OCI-LY1 (cell line): ENCODE measurements around the gene FNDC3A.

ENCODE experiments used
- H2AFZ ChIP-seq: fragments of 200-600 bp; sonication (generic), shearing (Covaris generic); 2 replicates; pipeline ENCODE4 v1.6.0; 2014; ENCODE audit warnings: antibody characterized with exemption, mild to moderate bottlenecking, low read length
- H3F3A ChIP-seq: fragments of 200-600 bp; sonication (generic), shearing (Covaris generic); 2 replicates; pipeline ENCODE4 v1.6.0; 2014; ENCODE audit warnings: mild to moderate bottlenecking, antibody characterized with exemption, low read length, moderate library complexity; ENCODE audit not compliant: insufficient read depth
- H3K27ac ChIP-seq: fragments of 200-600 bp; sonication (generic); 2 replicates; pipeline ENCODE4 v1.5.1; 2014; ENCODE audit warnings: low read length, mixed run types, mild to moderate bottlenecking, low read depth; ENCODE audit not compliant: poor library complexity, severe bottlenecking
- H3K27me3 ChIP-seq: fragments of 200-600 bp; sonication (generic); 2 replicates; pipeline ENCODE4 v1.6.0; 2014; ENCODE audit warnings: antibody characterized with exemption, mild to moderate bottlenecking, low read length, moderate library complexity; ENCODE audit not compliant: insufficient read depth
- H3K36me3 ChIP-seq: fragments of 200-600 bp; sonication (generic); 2 replicates; pipeline ENCODE4 v1.6.1; 2014; ENCODE audit warnings: mild to moderate bottlenecking, antibody characterized with exemption, low read length, moderate library complexity, mixed read lengths; ENCODE audit not compliant: insufficient read depth
- H3K4me1 ChIP-seq: fragments of 200-600 bp; sonication (generic); 2 replicates; pipeline ENCODE4 v1.5.1; 2014; ENCODE audit warnings: mild to moderate bottlenecking, low read length, moderate library complexity; ENCODE audit not compliant: insufficient read depth, severe bottlenecking
- H3K4me2 ChIP-seq: fragments of 200-600 bp; sonication (generic), shearing (Covaris generic); 2 replicates; pipeline ENCODE4 v1.6.1; 2014; ENCODE audit warnings: low read length
- H3K4me3 ChIP-seq: fragments of 200-600 bp; sonication (generic); 2 replicates; pipeline ENCODE4 v1.5.1; 2014; ENCODE audit warnings: low read length, low read depth, mild to moderate bottlenecking, mixed read lengths; ENCODE audit not compliant: poor library complexity, severe bottlenecking
- H3K79me2 ChIP-seq: fragments of 200-600 bp; shearing (Covaris generic); 2 replicates; pipeline ENCODE4 v1.6.1; 2016; ENCODE audit warnings: mixed run types, low read length, mixed read lengths; ENCODE audit not compliant: insufficient read depth
- H3K9ac ChIP-seq: fragments of 200-600 bp; sonication (generic), shearing (Covaris generic); 2 replicates; pipeline ENCODE4 v1.6.1; 2014; ENCODE audit warnings: mild to moderate bottlenecking, low read length, mixed read lengths
- H3K9me2 ChIP-seq: fragments of 200-600 bp; sonication (generic), shearing (Covaris generic); 2 replicates; pipeline ENCODE4 v1.6.1; 2014; ENCODE audit warnings: low read depth, mild to moderate bottlenecking, low read length, mixed read lengths
- H3K9me3 ChIP-seq: fragments of 200-600 bp; shearing (Covaris generic); 2 replicates; pipeline ENCODE4 v1.6.1; 2014; ENCODE audit warnings: low read length, mixed read lengths
- H4K20me1 ChIP-seq: fragments of 200-600 bp; sonication (generic), shearing (Covaris generic); 2 replicates; pipeline ENCODE4 v1.6.0; 2016; ENCODE audit warnings: mild to moderate bottlenecking, low read length; ENCODE audit not compliant: insufficient read depth
- EZH2 ChIP-seq: fragments of 200-600 bp; sonication (generic), shearing (Covaris generic); IDR thresholded peaks from 2 replicates; pipeline ENCODE4 v1.8.0; 2017; ENCODE audit warnings: borderline replicate concordance, mixed run types, mild to moderate bottlenecking, antibody characterized with exemption, low read length, moderate library complexity, mixed read lengths
- TF ChIP-seq, protein P1 (sequence below): fragments of 200-600 bp; sonication (generic), shearing (Covaris generic); IDR thresholded peaks from 2 replicates; pipeline ENCODE4 v1.5.1; 2017; ENCODE audit warnings: mild to moderate bottlenecking, antibody characterized with exemption, low read length, moderate library complexity, mixed read lengths

Gene FNDC3A

DNA sequence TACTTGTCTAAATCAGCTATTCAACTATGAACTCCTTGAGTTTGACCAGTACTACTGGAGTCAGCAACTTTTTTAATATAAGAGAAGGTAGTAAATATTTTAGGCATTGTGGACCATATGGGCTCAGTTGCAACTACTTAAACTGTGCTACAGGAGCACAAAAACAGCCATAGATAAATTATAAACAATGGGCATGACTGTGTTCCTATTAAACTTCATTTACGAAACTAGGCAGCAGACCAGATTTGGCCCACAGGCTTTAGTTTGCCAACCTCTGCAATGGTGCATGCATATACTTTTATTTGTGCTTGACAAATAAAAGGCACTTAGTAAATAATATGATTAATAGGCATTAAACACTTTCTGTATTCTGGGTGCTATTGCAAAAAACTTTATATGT lies 7.6 kb downstream of the FNDC3A start:
- Histone ChIP-seq H3K27ac (no peak overlapping the region), H4K20me1 (no peaks in the 10 kb centered on the region), H3F3A (0 out of 2 replicates have a peak, but pooled peaks cover 2% of the 10 kb centered on the region), H3K4me1 (peaks cover 17% of the 10 kb centered on the region), H3K9ac (no peak overlapping the region), H3K79me2 (peaks cover 7% of the 10 kb centered on the region; the same call in 1 of the 2 replicates), H3K4me2 (no peak overlapping the region), H3K9me3 (0 out of 2 replicates have a peak, but pooled peaks cover 2% of the 10 kb centered on the region), H3K4me3 (no peak overlapping the region), H3K27me3 (no peaks in the 10 kb centered on the region), H3K9me2 (no peaks in the 10 kb centered on the region), H2AFZ (no peak overlapping the region), H3K36me3 (no peaks in the 10 kb centered on the region)
- TF ChIP-seq, protein P1, sequence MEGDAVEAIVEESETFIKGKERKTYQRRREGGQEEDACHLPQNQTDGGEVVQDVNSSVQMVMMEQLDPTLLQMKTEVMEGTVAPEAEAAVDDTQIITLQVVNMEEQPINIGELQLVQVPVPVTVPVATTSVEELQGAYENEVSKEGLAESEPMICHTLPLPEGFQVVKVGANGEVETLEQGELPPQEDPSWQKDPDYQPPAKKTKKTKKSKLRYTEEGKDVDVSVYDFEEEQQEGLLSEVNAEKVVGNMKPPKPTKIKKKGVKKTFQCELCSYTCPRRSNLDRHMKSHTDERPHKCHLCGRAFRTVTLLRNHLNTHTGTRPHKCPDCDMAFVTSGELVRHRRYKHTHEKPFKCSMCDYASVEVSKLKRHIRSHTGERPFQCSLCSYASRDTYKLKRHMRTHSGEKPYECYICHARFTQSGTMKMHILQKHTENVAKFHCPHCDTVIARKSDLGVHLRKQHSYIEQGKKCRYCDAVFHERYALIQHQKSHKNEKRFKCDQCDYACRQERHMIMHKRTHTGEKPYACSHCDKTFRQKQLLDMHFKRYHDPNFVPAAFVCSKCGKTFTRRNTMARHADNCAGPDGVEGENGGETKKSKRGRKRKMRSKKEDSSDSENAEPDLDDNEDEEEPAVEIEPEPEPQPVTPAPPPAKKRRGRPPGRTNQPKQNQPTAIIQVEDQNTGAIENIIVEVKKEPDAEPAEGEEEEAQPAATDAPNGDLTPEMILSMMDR: no peak
- TF ChIP-seq EZH2: no peak

DNA sequence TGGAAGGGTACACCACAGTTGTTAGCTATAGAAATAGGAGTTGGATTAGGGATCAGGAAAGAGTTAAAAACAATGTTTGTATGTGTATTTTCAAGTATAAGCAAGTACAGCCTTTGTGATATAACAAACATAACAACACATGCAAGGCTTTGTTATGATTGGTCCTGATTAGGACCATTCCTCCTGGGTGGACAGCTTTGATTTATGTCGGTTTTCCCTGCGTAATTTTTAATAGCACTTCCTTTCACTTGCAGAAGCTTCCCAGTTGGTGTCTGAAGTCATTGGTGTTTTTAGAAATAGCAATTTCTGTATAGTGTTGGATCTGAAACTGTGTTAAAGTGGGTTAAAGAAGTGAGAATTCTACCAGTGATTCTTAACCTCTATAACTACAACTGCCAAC lies 10.0 kb downstream of the FNDC3A start:
- Histone ChIP-seq H3K27ac (no peak overlapping the region), H2AFZ (no peak overlapping the region), H3K9me3 (peaks cover 4% of the 10 kb centered on the region; the same call in 1 of the 2 replicates), H3K4me2 (no peak overlapping the region), H3K36me3 (no peaks in the 10 kb centered on the region), H3F3A (no peaks in the 10 kb centered on the region), H4K20me1 (no peaks in the 10 kb centered on the region), H3K4me3 (no peak overlapping the region), H3K79me2 (peaks cover 7% of the 10 kb centered on the region; the same call in 1 of the 2 replicates), H3K9ac (no peak overlapping the region), H3K4me1 (no peaks in the 10 kb centered on the region), H3K27me3 (no peaks in the 10 kb centered on the region), H3K9me2 (no peaks in the 10 kb centered on the region)
- no peak for TF ChIP-seq EZH2
- TF ChIP-seq, protein P1: no peak

DNA sequence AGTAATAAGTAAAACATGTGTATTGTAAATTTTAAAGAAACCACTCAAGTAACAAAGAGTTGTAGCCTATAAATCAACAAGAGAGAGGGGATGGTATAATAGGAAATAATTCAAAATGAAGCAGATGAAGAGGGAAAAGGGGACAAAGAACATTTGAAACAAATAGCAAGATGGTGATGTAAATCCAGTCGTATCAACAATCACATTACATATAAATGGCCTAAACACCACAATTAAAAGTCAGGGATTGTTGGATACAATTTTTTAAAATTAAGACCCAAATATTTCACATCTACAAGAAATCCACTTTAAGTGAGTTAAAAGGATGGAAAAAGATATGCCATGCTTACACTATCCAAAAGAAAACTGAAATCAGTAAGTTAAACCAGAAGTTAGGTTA lies 15.2 kb downstream of the FNDC3A start:
- Histone ChIP-seq H3K27me3 (no peaks in the 10 kb centered on the region), H3K9me2 (no peaks in the 10 kb centered on the region), H3K79me2 (no peaks in the 10 kb centered on the region), H2AFZ (no peak overlapping the region), H3F3A (no peaks in the 10 kb centered on the region), H3K9ac (no peak overlapping the region), H3K4me2 (no peak overlapping the region), H3K4me3 (no peak overlapping the region), H3K27ac (no peak overlapping the region), H4K20me1 (no peaks in the 10 kb centered on the region), H3K36me3 (no peaks in the 10 kb centered on the region), H3K9me3 (peaks cover 7% of the 10 kb centered on the region; the same call in 1 of the 2 replicates), H3K4me1 (no peaks in the 10 kb centered on the region)
- TF ChIP-seq, protein P1: no peak
- TF ChIP-seq EZH2: no peak
